GM18511 (cell line): ENCODE data around the gene SLC2A4.
"Not testable (repeated sequence)": the region's sequence is repeated elsewhere in the genome, so short reads cannot be mapped to it uniquely, and the experiment has no call there.

ENCODE experiments used
- ATAC-seq: cut with Tn5 transposase; IDR thresholded peaks from one replicate; pipeline ENCODE4 v1.9.1; 2021; ENCODE audit warnings: mild to moderate bottlenecking, moderate library complexity; ENCODE audit not compliant: unreplicated experiment

Gene SLC2A4

DNA sequence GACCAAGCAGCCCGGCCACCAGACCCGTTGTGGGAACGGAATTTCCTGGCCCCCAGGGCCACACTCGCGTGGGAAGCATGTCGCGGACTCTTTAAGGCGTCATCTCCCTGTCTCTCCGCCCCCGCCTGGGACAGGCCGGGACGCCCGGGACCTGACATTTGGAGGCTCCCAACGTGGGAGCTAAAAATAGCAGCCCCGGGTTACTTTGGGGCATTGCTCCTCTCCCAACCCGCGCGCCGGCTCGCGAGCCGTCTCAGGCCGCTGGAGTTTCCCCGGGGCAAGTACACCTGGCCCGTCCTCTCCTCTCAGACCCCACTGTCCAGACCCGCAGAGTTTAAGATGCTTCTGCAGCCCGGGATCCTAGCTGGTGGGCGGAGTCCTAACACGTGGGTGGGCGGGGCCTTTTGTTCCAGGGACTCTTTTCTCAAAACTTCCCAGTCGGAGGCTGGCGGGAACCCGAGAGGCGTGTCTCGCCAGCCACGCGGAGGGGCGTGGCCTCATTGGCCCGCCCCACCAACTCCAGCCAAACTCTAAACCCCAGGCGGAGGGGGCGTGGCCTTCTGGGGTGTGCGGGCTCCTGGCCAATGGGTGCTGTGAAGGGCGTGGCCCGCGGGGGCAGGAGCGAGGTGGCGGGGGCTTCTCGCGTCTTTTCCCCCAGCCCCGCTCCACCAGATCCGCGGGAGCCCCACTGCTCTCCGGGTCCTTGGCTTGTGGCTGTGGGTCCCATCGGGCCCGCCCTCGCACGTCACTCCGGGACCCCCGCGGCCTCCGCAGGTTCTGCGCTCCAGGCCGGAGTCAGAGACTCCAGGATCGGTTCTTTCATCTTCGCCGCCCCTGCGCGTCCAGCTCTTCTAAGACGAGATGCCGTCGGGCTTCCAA is at the start of gene SLC2A4:
Gene SLC2A4 (plus strand): TSS at position 645 of the 879 bp plus-strand sequence. CDS start 217 bp downstream, at position 862.
- peak; percentile 60 for ATAC-seq

GRCh38 chr17:7232114-7232513 is 49.4 kb upstream of the SLC2A4 start:
- ATAC-seq = no peak

DNA sequence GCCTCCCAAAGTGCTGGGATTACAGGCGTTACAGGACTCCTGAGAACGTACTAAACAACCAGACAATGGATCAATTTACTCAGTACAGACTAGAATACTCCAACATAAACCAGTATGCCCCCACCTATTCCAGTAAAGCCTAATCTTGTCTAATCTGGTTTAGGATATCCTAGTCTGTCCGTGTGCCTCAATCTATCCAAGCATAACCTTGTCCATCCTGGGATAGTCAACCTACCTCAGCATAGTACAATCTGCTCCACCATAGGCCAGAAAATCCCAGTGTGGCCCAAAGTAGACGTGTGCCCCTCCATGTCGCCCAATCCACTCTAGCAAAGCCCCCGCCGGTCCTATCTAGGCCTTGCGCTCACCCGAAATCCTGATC is 47.8 kb upstream of the SLC2A4 start:
- peak; percentile 13 for ATAC-seq

DNA sequence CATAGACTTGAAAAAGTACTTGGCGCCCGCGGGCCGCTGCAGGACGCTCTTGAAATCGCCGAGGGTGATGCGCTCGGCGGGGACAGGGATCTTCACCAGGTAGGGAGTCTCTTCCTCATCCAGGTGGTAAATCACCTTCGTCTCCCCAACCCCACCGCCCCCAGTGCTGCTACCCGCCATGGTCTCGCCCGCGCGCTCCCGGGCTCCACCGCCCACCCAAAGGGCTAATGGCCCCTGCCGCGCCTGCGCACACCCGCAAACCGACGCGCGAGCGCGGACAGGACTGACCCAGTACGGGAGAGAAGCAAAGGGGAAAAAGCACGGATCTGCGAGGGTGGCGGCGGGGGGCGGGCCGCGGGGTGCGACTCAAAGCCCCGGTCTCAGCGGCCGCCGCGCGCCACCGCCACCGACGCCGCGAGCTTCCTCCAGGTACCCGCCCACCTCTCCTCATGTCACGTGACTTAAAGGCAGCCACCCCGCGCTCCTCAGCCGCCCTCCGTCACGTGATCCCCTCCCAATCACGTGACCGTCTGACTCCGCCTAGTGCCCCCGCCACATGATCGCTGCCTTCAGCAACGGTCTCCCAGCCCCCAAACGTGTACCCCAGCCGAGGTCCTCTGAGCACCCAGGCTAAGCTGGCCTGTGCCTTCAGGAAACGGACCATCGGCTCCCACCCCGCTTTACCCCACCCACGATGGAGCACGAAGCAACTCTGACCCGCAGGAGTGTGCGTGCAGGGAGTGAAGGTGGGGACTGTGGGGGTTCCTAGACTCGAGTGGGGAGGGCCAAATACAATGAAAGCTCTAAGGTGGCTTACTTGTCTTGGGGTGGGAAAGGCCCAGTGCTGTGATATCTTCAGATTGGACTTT is 47.2 kb upstream of the SLC2A4 start, which contains the start of gene DVL2:
Gene DVL2 (minus strand): TSS at position 435 of the 869 bp plus-strand sequence. CDS start 255 bp downstream, at position 180.
- peak; percentile 65 for ATAC-seq

DNA sequence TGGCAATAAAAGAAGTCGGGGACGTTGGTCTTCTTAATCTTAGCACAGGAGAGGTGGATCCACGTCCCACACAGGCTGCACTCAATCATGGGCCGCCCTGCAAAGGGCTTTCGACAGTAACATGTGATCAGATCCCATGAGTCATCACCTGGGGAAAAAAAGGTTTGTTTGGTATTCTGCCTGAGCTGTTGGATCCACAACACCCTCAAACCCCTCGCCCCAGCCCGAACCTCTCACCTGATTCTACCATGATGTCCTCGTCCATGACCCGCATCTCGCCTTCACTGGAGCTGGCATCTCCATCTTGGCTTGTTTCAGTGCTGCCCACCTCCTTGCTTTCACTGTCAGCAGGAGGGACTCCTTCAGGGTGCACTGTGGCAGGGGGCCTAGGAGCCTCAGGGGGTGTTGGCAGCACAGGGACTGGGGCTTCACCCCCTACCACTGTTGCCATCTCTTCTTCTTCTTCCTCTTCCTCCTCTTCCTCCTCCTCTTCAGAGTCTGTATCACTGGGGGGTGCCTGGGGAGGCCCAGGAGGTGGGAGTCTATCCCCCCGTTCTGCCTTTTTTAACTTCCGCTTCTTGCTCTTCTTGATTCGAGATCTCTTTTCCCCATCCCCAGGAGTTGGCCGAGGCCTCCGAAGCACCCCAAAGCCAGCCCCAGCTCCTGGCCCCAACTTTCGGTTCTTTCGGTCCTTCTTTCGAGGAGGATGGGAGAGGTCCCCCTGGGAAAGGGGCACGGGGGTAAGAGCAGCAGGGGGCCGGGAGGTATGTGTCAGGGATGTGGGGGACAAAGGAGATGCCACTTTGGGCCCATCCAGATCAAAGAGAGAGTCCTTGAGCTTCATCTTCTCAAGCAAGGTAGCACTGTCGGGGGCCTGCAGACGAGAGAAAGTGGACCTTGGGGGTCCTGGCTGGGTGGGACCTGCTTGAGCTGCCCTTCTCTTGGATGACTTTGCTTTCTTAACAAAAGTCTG is 45.5 kb upstream of the SLC2A4 start:
- no peak for ATAC-seq

- ATAC-seq = no peak
Observed at GRCh38 chr17:7236808-7237207, 44.7 kb upstream of the SLC2A4 start.

DNA sequence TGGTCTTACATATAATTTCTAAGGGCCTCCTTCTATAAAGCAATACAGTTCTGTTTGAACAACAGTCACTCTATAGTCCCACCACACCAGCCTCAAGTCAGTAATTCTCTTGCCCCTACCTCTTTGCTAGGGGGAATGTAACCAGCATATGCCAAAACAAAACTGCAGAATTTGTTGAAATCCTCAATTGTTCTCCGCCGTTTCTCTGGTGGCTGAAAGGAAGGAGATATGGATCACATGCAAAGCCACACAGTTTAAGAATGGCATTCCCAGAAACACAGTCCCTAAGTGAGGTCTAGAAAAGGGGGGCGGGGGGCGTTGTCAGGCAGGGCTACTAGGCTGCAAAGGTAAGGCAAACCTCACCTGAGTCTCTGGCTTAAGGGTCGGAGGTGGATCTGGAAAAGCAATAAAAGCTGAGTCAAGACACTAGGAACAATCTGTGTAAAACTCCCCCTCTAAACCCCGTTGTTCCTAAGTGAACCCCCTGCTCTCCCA is 44.2 kb upstream of the SLC2A4 start:
- no peak for ATAC-seq

GRCh38 chr17:7237761-7238419 is 43.6 kb upstream of the SLC2A4 start:
- ATAC-seq = no peak

DNA sequence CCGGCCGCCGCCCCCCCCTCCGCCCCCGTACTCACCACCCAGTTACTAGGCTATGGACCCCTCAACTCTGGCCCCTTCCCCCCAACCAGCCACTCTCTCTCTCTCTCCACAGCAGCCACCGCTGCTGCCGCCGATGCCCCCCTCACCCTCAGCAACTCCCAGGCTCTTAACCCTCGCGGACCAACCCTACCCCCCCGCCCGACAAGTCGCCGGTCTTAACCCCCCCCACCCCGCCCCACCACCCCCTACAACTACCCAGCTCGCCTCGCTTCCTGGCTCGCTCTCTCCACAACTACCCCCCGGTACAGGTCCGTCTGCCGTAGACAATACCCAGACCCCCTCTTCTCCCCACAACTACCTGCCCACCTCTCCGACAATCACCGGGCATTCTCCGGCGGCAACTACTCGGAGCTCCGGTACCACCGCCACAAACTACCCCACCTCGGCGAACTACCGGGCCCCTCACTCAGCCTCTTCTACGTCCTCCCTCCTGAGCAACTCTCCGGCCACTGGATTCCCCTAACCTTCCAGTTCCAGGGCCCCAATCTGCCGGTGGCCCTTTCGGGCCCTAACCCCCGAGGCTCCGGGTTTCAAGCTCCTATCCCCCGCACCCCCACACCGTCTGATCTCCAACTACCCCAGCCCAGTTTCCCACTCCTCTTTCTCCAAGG is 43.0 kb upstream of the SLC2A4 start:
- no peak for ATAC-seq

GRCh38 chr17:7239091-7240027 is 42.2 kb upstream of the SLC2A4 start, which contains the start of gene PHF23:
TSS of gene PHF23 (minus strand) at chr17:7239457. CDS start at chr17:7239279, 178 bp downstream.
- peak; percentile 56 for ATAC-seq

DNA sequence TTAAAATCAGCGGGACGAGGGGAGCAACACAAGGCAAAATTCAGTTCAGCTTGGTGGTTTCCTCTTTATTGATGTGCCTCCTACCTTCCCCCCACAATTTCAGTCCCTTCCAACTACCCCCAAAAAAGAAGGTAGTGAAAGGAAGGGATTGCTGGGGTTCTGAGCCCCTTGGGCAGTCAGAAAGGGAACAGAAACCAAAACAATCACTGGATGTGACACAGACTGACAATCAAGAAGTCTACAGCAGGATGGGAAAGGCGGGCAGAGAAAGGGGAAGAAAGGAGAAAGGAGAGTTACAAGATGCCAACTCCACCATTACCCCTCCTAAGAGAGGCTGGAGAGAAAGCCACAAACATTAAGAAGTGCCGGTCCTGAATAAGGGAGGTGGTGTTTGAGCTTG is 41.1 kb upstream of the SLC2A4 start:
- no peak for ATAC-seq

- ATAC-seq = no peak
Observed at GRCh38 chr17:7241090-7241733, 40.3 kb upstream of the SLC2A4 start.

- ATAC-seq = peak; percentile 36
Observed at GRCh38 chr17:7241783-7242716, 39.5 kb upstream of the SLC2A4 start, which contains the start of gene GABARAP. TSS of gene GABARAP (minus strand) at chr17:7242449. CDS start at chr17:7242330, 119 bp downstream.

DNA sequence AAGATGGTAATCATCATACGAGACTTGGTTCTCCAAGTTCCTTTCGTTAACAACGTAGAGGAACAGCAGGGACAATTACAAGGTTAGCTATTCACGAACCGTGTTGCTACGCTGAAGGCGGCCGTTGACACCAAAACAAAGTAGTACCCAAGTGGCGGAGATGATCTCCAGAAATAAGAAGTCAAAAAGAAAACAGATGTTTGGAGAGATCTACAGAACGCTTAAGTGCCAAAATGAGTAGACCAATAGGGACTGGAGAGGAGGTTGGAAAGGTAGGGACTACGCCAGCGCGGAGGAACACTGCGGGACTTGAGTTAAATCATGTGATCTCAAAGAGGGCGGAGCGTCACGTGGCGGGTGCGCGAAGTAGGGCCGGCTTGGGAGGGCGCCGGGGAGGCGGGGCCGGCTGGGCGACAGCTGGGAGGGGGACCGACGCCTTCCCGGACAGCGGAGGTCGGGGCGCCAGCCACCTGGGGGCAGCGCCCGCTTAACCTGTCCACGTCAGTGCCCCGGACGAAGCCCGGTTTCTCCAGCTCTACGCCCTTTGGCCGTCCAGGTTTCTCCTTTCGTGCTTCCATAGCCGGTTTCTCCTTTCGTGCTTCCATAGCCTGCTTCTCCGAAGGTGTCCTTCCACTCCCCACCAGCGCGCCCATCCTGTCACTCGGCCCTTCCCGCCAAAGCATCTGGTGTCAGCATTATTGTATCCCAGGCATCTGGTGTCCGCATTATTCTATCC is 38.6 kb upstream of the SLC2A4 start:
- peak; percentile 43 for ATAC-seq

DNA sequence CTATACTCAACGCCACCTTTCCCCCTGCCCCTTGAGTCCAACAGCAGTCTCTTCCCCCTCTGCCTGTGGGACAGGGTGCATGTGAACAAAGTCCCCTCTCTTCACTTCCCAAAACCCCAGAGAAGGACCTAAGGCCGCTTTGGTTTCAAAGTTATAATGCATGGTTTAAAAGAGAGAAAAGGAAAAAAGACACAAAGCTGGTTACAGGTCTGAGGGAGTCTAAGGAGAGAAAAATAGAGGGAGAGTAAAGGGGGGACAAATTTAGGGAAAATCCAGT is 38.1 kb upstream of the SLC2A4 start:
- ATAC-seq = no peak

GRCh38 chr17:7243838-7244237 is 37.7 kb upstream of the SLC2A4 start:
- not testable (repeated sequence) for ATAC-seq
